H1 (cell line): ENCODE measurements around the gene ZBED4. TPM values are rescaled to one million over a fixed set of nuclear protein-coding genes. Genes with fewer than 3 reads are reported as not detected.
A peak's percentile ranks its signal among the peaks of the same experiment; 100 is the strongest.

Experiments
- CTCF ChIA-PET: fragments of 300-600 bp; sonication (Branson Sonifier 250); formaldehyde crosslinking; loops from one replicate; lab custom pipeline; 2021; ENCODE audit not compliant: partially characterized antibody; lab: Charles Lee
- POLR2A ChIA-PET: fragments of 300-600 bp; sonication (Branson Sonifier 250); formaldehyde crosslinking; loops from one replicate; lab custom pipeline; 2021; ENCODE audit warnings: inconsistent platforms; ENCODE audit not compliant: partially characterized antibody; lab: Charles Lee
- DNase-seq, 2 experiments: peaks; one replicate each; pipeline versions ENCODE4 v3.0.0 to v3.0.0-alpha.2; 2010 to 2022; ENCODE audit warnings: low spot score in 2 of 2, low read depth in 1 of 2, mixed read lengths in 1 of 2
- FAIRE-seq: peaks from 2 replicates; lab custom pipeline; 2011; peaks lifted over from hg19 to GRCh38; lab: Jason Lieb, UNC
- H2AFZ ChIP-seq: 2 replicates; pipeline ENCODE4 v1.8.1; 2012; ENCODE audit warnings: low read length, inconsistent platforms
- H2AK5ac ChIP-seq: 2 replicates; pipeline ENCODE4 v1.6.1; 2013; ENCODE audit warnings: low read depth, low read length
- H2BK120ac ChIP-seq: replicated peaks from 2 replicates; pipeline ENCODE3; 2013; ENCODE audit warnings: low read depth, low read length, inconsistent platforms
- H2BK12ac ChIP-seq: 2 replicates; pipeline ENCODE4 v1.6.1; 2013; ENCODE audit warnings: low read depth, low read length
- H2BK15ac ChIP-seq: 2 replicates; pipeline ENCODE4 v1.6.1; 2013; ENCODE audit warnings: low read length
- H2BK20ac ChIP-seq: 2 replicates; pipeline ENCODE4 v1.6.1; 2013; ENCODE audit warnings: low read length
- H2BK5ac ChIP-seq: 2 replicates; pipeline ENCODE4 v1.6.1; 2013; ENCODE audit warnings: low read depth, low read length
- H3K14ac ChIP-seq: 2 replicates; pipeline ENCODE4 v1.6.1; 2013; ENCODE audit warnings: inconsistent platforms; ENCODE audit not compliant: insufficient read length
- H3K18ac ChIP-seq: 2 replicates; pipeline ENCODE4 v1.6.1; 2013; ENCODE audit warnings: low read length; ENCODE audit errors: extremely low read depth
- H3K23ac ChIP-seq: 2 replicates; pipeline ENCODE4 v1.6.1; 2013; ENCODE audit warnings: inconsistent platforms; ENCODE audit not compliant: insufficient read length
- H3K23me2 ChIP-seq: 2 replicates; pipeline ENCODE4 v1.6.1; 2013; ENCODE audit warnings: low read depth, low read length
- H3K27ac ChIP-seq: 2 replicates; pipeline ENCODE4 v1.6.1; 2011; ENCODE audit warnings: low read depth, low read length, inconsistent platforms
- H3K27me3 ChIP-seq, 4 experiments: replicated peaks in 1 of 4; 1 replicate in 1 of 4; 2 replicates in 3 of 4; pipeline versions ENCODE4 v1.6.1 to v1.8.1; 2011 to 2013; ENCODE audit warnings: low read length in 3 of 4, mild to moderate bottlenecking in 3 of 4, inconsistent platforms in 2 of 4, mixed read lengths in 2 of 4, moderate library complexity in 1 of 4; ENCODE audit not compliant: control insufficient read depth in 3 of 4, insufficient read depth in 3 of 4; ENCODE audit errors: extremely low read depth in 1 of 4
- H3K36me3 ChIP-seq, 4 experiments: 2 replicates each; pipeline versions ENCODE4 v1.6.1 to v1.8.1; 2011 to 2013; ENCODE audit warnings: mild to moderate bottlenecking in 4 of 4, low read length in 3 of 4, moderate library complexity in 2 of 4, control low read depth in 1 of 4, inconsistent platforms in 1 of 4; ENCODE audit not compliant: insufficient read depth in 4 of 4, control insufficient read depth in 2 of 4
- H3K4ac ChIP-seq: replicated peaks from 2 replicates; pipeline ENCODE3; 2013; ENCODE audit warnings: low read length, low read depth, mixed read lengths, inconsistent platforms; ENCODE audit not compliant: insufficient read length
- H3K4me1 ChIP-seq, 4 experiments: replicated peaks in 1 of 4; 1 replicate in 1 of 4; 2 replicates in 3 of 4; pipeline versions ENCODE4 v1.6.1 to v1.8.1; 2011 to 2013; ENCODE audit warnings: low read length in 3 of 4, inconsistent platforms in 2 of 4, mixed read lengths in 1 of 4; ENCODE audit not compliant: insufficient read depth in 4 of 4, control insufficient read depth in 3 of 4
- H3K4me2 ChIP-seq, 2 experiments: 2 replicates each; pipeline versions ENCODE4 v1.6.1 to v1.8.1; 2011 to 2013; ENCODE audit warnings: low read depth in 2 of 2, low read length in 2 of 2, control low read depth in 1 of 2, inconsistent platforms in 1 of 2, mild to moderate bottlenecking in 1 of 2; ENCODE audit not compliant: insufficient read depth in 1 of 2
- H3K4me3 ChIP-seq, 4 experiments: fragments of 200-600, 300-600 bp in 1 of 4; sonication (generic), shearing (Covaris generic), sonication (Bioruptor Twin) in 1 of 4; 2 replicates each; pipeline versions ENCODE4 v1.5.1 to v1.8.1; 2011 to 2016; ENCODE audit warnings: low read length in 4 of 4, low read depth in 3 of 4, control low read depth in 2 of 4, inconsistent platforms in 2 of 4, mild to moderate bottlenecking in 2 of 4, mixed read lengths in 1 of 4, moderate library complexity in 1 of 4; ENCODE audit not compliant: insufficient read depth in 2 of 4; ENCODE audit errors: extremely low read depth in 1 of 4
- H3K56ac ChIP-seq: replicated peaks from 2 replicates; pipeline ENCODE3; 2013; ENCODE audit warnings: low read depth, mild to moderate bottlenecking, mixed read lengths, low read length, inconsistent platforms; ENCODE audit not compliant: insufficient read length
- H3K79me1 ChIP-seq: 2 replicates; pipeline ENCODE4 v1.6.1; 2013; ENCODE audit warnings: low read depth, low read length, control low read depth
- H3K79me2 ChIP-seq, 2 experiments: 2 replicates each; pipeline versions ENCODE4 v1.6.1 to v1.8.1; 2012 to 2013; ENCODE audit warnings: low read length in 2 of 2, mild to moderate bottlenecking in 2 of 2, inconsistent platforms in 1 of 2; ENCODE audit not compliant: insufficient read depth in 2 of 2, control insufficient read depth in 1 of 2
- H3K9ac ChIP-seq, 4 experiments: replicated peaks in 1 of 4; 1 replicate in 1 of 4; 2 replicates in 3 of 4; pipeline versions ENCODE4 v1.6.1 to v1.8.1; 2011 to 2013; ENCODE audit warnings: low read depth in 3 of 4, low read length in 3 of 4, control low read depth in 2 of 4, mild to moderate bottlenecking in 2 of 4, moderate library complexity in 2 of 4, inconsistent platforms in 1 of 4; ENCODE audit errors: extremely low read depth in 1 of 4
- H3K9me3 ChIP-seq, 2 experiments: 2 replicates each; pipeline versions ENCODE4 v1.6.1 to v1.8.1; 2012 to 2013; ENCODE audit warnings: mild to moderate bottlenecking in 2 of 2, moderate library complexity in 2 of 2, control low read depth in 1 of 2, inconsistent platforms in 1 of 2, low read depth in 1 of 2, low read length in 1 of 2, mixed read lengths in 1 of 2; ENCODE audit not compliant: insufficient read depth in 2 of 2
- H4K20me1 ChIP-seq, 2 experiments: replicated peaks in 1 of 2; 2 replicates each; pipeline versions ENCODE3 to v1.8.1; 2011 to 2013; ENCODE audit warnings: inconsistent platforms in 2 of 2, low read length in 2 of 2, mild to moderate bottlenecking in 1 of 2; ENCODE audit not compliant: insufficient read depth in 2 of 2, control insufficient read depth in 1 of 2
- H4K5ac ChIP-seq: 2 replicates; pipeline ENCODE4 v1.6.1; 2013; ENCODE audit warnings: low read length, low read depth, mixed read lengths, inconsistent platforms; ENCODE audit not compliant: insufficient read length
- H4K8ac ChIP-seq: 2 replicates; pipeline ENCODE4 v1.8.0; 2013; ENCODE audit warnings: mild to moderate bottlenecking, moderate library complexity, low read length, inconsistent platforms; ENCODE audit not compliant: insufficient read depth; ENCODE audit errors: extremely low read depth
- H4K91ac ChIP-seq: replicated peaks from 2 replicates; pipeline ENCODE3; 2013; ENCODE audit warnings: low read length, mixed read lengths, inconsistent platforms; ENCODE audit not compliant: insufficient read length
- CBX8 ChIP-seq: fragments of 300-800, 300-1000 bp; sonication (generic); IDR thresholded peaks from 2 replicates; pipeline ENCODE4 v1.7.1; 2016; ENCODE audit warnings: low read depth, low read length, borderline replicate concordance
- CREB1 ChIP-seq: IDR thresholded peaks from 2 replicates; pipeline ENCODE4 v1.6.1; 2012; ENCODE audit warnings: inconsistent platforms
- KDM4A ChIP-seq: IDR thresholded peaks from one replicate; pipeline ENCODE4 v1.7.1; 2012; ENCODE audit warnings: low read depth, mild to moderate bottlenecking, moderate library complexity, low read length, inconsistent platforms; ENCODE audit not compliant: severe bottlenecking
- POLR2A ChIP-seq, 2 experiments: IDR thresholded peaks; 1 replicate in 1 of 2; 2 replicates in 1 of 2; pipeline ENCODE4 v1.6.1; 2011; ENCODE audit warnings: low read depth in 2 of 2, low read length in 2 of 2, mild to moderate bottlenecking in 2 of 2; ENCODE audit errors: control extremely low read depth in 1 of 2
- POU5F1 ChIP-seq: IDR thresholded peaks from 2 replicates; pipeline ENCODE4 v1.6.1; 2011; ENCODE audit warnings: low read depth, mild to moderate bottlenecking, low read length, moderate library complexity
- TAF1 ChIP-seq: IDR thresholded peaks from 2 replicates; pipeline ENCODE4 v1.6.1; 2011; ENCODE audit warnings: mild to moderate bottlenecking, low read depth, low read length
- YY1 ChIP-seq: IDR thresholded peaks from 2 replicates; pipeline ENCODE4 v1.6.1; 2011; ENCODE audit warnings: low read depth, mild to moderate bottlenecking, low read length
- WGBS, 2 experiments: shearing (Covaris generic) in 1 of 2; methylation state at CpG; one replicate each; pipeline versions ENCODE4 v1.1.6 to v1.1.7; 2013 to 2015; ENCODE audit warnings: low lambda C conversion rate in 2 of 2, mixed read lengths in 2 of 2, inconsistent platforms in 1 of 2, low coverage in 1 of 2, missing lambda C conversion rate in 1 of 2; ENCODE audit not compliant: insufficient replicate concordance in 2 of 2, insufficient coverage in 1 of 2, insufficient read length in 1 of 2; ENCODE audit errors: extremely low coverage in 1 of 2, missing lambda C conversion rate in 1 of 2; 5-methylcytosine and 5-hydroxymethylcytosine counted together
- polyA plus RNA-seq, 7 experiments: library from polyadenylated mRNA; depleted of rRNA in 3 of 7; stranded (reverse) in 5 of 7; unstranded in 2 of 7; fragments of >200 nt in 5 of 7; fragments of 200-250 nt in 2 of 7; gene quantifications; 1 replicate in 5 of 7; 2 replicates in 1 of 7; 4 replicates in 1 of 7; pipeline versions ENCODE4 v1.2.1 to v1.2.3, GENCODE V29; 2011 to 2013; ENCODE audit warnings: missing spikeins in 2 of 7, mixed read lengths in 2 of 7
- total RNA-seq: library from RNA; stranded (reverse); fragmentation: NEBNext Ultra II Directional; extraction: Animal tissue kit (Norgen Biotek cat#: 25700); gene quantifications from 2 replicates; pipeline ENCODE4 v1.2.1, GENCODE V29; 2021
- TF ChIP-seq, protein P1 (sequence below): IDR thresholded peaks from 2 replicates; pipeline ENCODE4 v1.6.1; 2012; ENCODE audit warnings: inconsistent platforms
- TF ChIP-seq, protein P2 (sequence below): IDR thresholded peaks from 2 replicates; pipeline ENCODE4 v1.6.1; 2012; ENCODE audit warnings: inconsistent platforms

The ZBED4 gene
- total and polyA plus RNA-seq, 2 of the 8 experiments (the other 6 are each of a cell fraction or from before 2014, with no cell fraction given) = 11.0 to 28.3 TPM

DNA sequence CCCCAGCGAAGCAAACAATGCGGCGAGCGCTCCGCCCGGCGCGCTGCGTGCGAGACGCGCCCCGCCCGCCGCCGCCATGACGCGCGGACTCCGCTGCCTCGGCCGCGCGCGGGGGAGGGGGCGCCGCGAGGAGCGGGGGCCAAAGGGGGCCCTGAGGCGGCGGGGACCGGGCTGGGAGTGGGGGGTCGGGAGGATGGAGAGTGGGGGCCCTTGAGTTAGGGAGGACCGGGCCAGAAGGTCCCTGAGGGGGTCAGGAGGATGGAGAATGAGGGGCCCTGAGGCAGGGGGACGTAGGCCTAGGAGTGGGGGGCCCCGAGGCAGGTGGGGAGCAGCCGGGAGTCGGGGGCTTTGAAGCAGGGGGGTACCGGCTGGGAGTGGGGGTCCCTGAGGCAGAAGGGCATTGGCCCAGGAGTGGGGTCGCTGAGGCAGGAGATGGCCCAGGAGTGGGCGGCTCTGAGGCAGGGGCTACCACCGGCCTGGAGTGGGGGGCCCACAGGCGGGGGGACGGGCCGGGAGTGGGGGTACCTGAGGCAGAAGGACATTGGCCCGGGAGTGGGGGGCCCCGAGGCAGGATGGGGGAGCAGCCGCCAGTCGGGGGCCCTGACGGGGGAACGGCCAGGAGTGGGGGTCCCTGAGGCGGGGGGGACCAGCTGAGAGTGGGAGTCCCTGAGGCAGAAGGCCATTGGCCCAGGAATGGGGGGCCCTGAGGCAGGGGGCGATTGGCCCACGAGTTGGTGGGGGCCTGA lies 25.6 kb upstream of the ZBED4 start, which contains the start of gene BRD1:
BRD1 (minus strand) TSS at position 21 of the 746 bp plus-strand sequence. CDS start 3,556 bp downstream, outside the sequence.
- no peak within 1 kb of the TSS for H2BK5ac ChIP-seq
- H3K4me3 ChIP-seq = peak within 1 kb of the TSS; percentile 66 to 87 (median 70)
- CTCF ChIA-PET = interaction anchor here (0.8 to 1.1 kb wide), 2 partner anchors 11 to 448 kb away, joined by 3 read pairs; no protein-coding TSS in a partner anchor
- no peak within 1 kb of the TSS for H2BK15ac ChIP-seq
- H4K5ac ChIP-seq = no peak within 1 kb of the TSS
- FAIRE-seq (no peak), DNase-seq (no peak)
- H2AFZ ChIP-seq = no peak within 1 kb of the TSS
- H3K4me2 ChIP-seq = peak within 1 kb of the TSS; percentile 90 to 94
- peaks cover 19 to 40% of the 10 kb centered on the region in 2 experiments for H3K79me2 ChIP-seq
- H3K23me2 ChIP-seq = peaks cover 9% of the 10 kb centered on the region; the same call in 1 of the 2 replicates
- H2AK5ac ChIP-seq = no peak within 1 kb of the TSS
- no peaks in the 10 kb centered on the region; a peak in 1 of 7 replicates for H3K27me3 ChIP-seq
- H3K4me1 ChIP-seq = peaks cover 0 to 9% (median 7%) of the 10 kb centered on the region in 4 experiments; a peak in 5 of 7 replicates
- TF ChIP-seq YY1 (peak; percentile 32; the same call in 1 of the 2 replicates), TAF1 (peak; percentile 69), POLR2A (IDR thresholded peaks at IDR 0.05; ENCODE audit: control extremely low read depth in 1 of 2, low read depth in 2 of 2, low read length in 2 of 2) (0 out of 3 replicates have a peak, but pooled peaks of 1 of the 2 experiments have one; percentile 37), CBX8 (no peak), CREB1 (0 out of 2 replicates have a peak, but pooled peaks have one; percentile 35), POU5F1 (no peak), KDM4A (peak; percentile 29)
- TF ChIP-seq, protein P1, sequence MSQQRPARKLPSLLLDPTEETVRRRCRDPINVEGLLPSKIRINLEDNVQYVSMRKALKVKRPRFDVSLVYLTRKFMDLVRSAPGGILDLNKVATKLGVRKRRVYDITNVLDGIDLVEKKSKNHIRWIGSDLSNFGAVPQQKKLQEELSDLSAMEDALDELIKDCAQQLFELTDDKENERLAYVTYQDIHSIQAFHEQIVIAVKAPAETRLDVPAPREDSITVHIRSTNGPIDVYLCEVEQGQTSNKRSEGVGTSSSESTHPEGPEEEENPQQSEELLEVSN = 0 out of 2 replicates have a peak, but pooled peaks have one; percentile 25
- TF ChIP-seq, protein P2, sequence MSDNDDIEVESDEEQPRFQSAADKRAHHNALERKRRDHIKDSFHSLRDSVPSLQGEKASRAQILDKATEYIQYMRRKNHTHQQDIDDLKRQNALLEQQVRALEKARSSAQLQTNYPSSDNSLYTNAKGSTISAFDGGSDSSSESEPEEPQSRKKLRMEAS = peak; percentile 64; the same call in 1 of the 2 replicates
- peaks cover 8 to 16% (median 11%) of the 10 kb centered on the region in 4 experiments for H3K36me3 ChIP-seq
- no peak within 1 kb of the TSS for H2BK20ac ChIP-seq
- H2BK120ac ChIP-seq = no peak within 1 kb of the TSS
- POLR2A ChIA-PET = no interaction called here
- peak within 1 kb of the TSS; percentile 72 for H4K91ac ChIP-seq
- H3K9me3 ChIP-seq = peaks cover 22 to 26% of the 10 kb centered on the region in 2 experiments
- H3K23ac ChIP-seq = no peak within 1 kb of the TSS
- no peak within 1 kb of the TSS for H3K4ac ChIP-seq
- no peak within 1 kb of the TSS for H3K14ac ChIP-seq
- H4K20me1 ChIP-seq = peaks cover 30 to 33% of the 10 kb centered on the region in 2 experiments
- peaks cover 21% of the 10 kb centered on the region for H3K79me1 ChIP-seq
- no peak within 1 kb of the TSS; the same call in 1 of the 2 replicates for H3K18ac ChIP-seq
- H3K9ac ChIP-seq = peak within 1 kb of the TSS; percentile 56 to 89 (median 72); a peak in 6 of 7 replicates
- no peak within 1 kb of the TSS for H3K27ac ChIP-seq
- H4K8ac ChIP-seq = peak within 1 kb of the TSS; percentile 58; the same call in 1 of the 2 replicates
- H3K56ac ChIP-seq = no peak within 1 kb of the TSS
- no peak within 1 kb of the TSS for H2BK12ac ChIP-seq
- 86% methylated on average over 2 of the region's 54 CpGs; no CpG with 5 or more reads in 1 of the 2 experiments for WGBS, 2 experiments
